GM19328 (cell line): ENCODE results near the gene ANKRD6.
"Not testable (repeated sequence)": the region's sequence is repeated elsewhere in the genome, so short reads cannot be mapped to it uniquely, and the experiment has no call there.

ENCODE experiments used
- ATAC-seq: cut with Tn5 transposase; IDR thresholded peaks from one replicate; pipeline ENCODE4 v1.9.1; 2021; ENCODE audit warnings: mild to moderate bottlenecking, moderate library complexity; ENCODE audit not compliant: unreplicated experiment

ANKRD6 gene

GRCh38 chr6:89432875-89433251 lies at the start of gene ANKRD6:
Gene ANKRD6 (plus strand): TSS chr6:89433152. CDS start chr6:89566977, 133,825 bp downstream.
- ATAC-seq, result peak; percentile 89

GRCh38 chr6:89385156-89385667 lies 47.7 kb upstream of the ANKRD6 start:
- ATAC-seq, result no peak

- no peak for ATAC-seq
Observed at GRCh38 chr6:89385846-89386245, 47.1 kb upstream of the ANKRD6 start.

- ATAC-seq, result peak; percentile 8
Observed at GRCh38 chr6:89386917-89387491, 45.9 kb upstream of the ANKRD6 start.

GRCh38 chr6:89387516-89388201 lies 45.3 kb upstream of the ANKRD6 start:
- peak; percentile 92 for ATAC-seq

GRCh38 chr6:89388846-89389245 lies 44.1 kb upstream of the ANKRD6 start:
- no peak for ATAC-seq

GRCh38 chr6:89392823-89393222 lies 40.1 kb upstream of the ANKRD6 start:
- no peak for ATAC-seq

GRCh38 chr6:89393659-89394058 lies 39.3 kb upstream of the ANKRD6 start:
- ATAC-seq, result no peak

- ATAC-seq, result not testable (repeated sequence)
Observed at GRCh38 chr6:89397884-89398283, 35.1 kb upstream of the ANKRD6 start.

- ATAC-seq, result no peak
Observed at GRCh38 chr6:89398762-89399525, 34.0 kb upstream of the ANKRD6 start.

- ATAC-seq, result no peak
Observed at GRCh38 chr6:89400050-89400449, 32.9 kb upstream of the ANKRD6 start.

GRCh38 chr6:89400912-89401399 lies 32.0 kb upstream of the ANKRD6 start:
- no peak for ATAC-seq

GRCh38 chr6:89402776-89403175 lies 30.2 kb upstream of the ANKRD6 start:
- no peak for ATAC-seq

GRCh38 chr6:89404512-89404911 lies 28.4 kb upstream of the ANKRD6 start:
- ATAC-seq, result no peak

GRCh38 chr6:89406141-89406540 lies 26.8 kb upstream of the ANKRD6 start:
- ATAC-seq, result no peak

- no peak for ATAC-seq
Observed at GRCh38 chr6:89409461-89410035, 23.4 kb upstream of the ANKRD6 start.

- ATAC-seq, result no peak
Observed at GRCh38 chr6:89410231-89410761, 22.7 kb upstream of the ANKRD6 start.

GRCh38 chr6:89410788-89411144 lies 22.2 kb upstream of the ANKRD6 start:
- ATAC-seq, result no peak

GRCh38 chr6:89411145-89412070 lies 21.5 kb upstream of the ANKRD6 start:
- peak; percentile 37 for ATAC-seq
